Psoas muscle (tissue), 8 donors: ENCODE measurements around the gene WWTR1. TPM values are rescaled to one million over a fixed set of nuclear protein-coding genes. Genes with fewer than 3 reads are reported as not detected.

Source experiments
- ATAC-seq, 4 donors: fragments of 200-7000 bp; cut with Tn5 transposase; one replicate each; pipeline ENCODE4 v1.9.1; 2020; ENCODE audit warnings: moderate library complexity in 3 of 4, mild to moderate bottlenecking in 2 of 4
- DNase-seq, 2 donors: peaks; one replicate each; pipeline ENCODE4 v3.0.0-alpha.2; 2020
- H3K27ac ChIP-seq: fragments of 200-600 bp; one replicate; pipeline ENCODE4 v1.8.0; 2022
- H3K27me3 ChIP-seq, 3 donors: fragments of 200-600 bp in 1 of 3; one replicate each; pipeline versions ENCODE4 v1.6.1 to v1.8.0; 2013 to 2022; ENCODE audit warnings: low read length in 2 of 3, mild to moderate bottlenecking in 2 of 3, moderate library complexity in 1 of 3; ENCODE audit not compliant: insufficient read depth in 3 of 3
- H3K36me3 ChIP-seq, 2 donors: fragments of 200-600 bp in 1 of 2; one replicate each; pipeline versions ENCODE4 v1.6.1 to v1.8.0; 2013 to 2022; ENCODE audit warnings: low read depth in 1 of 2, mild to moderate bottlenecking in 1 of 2, moderate library complexity in 1 of 2; ENCODE audit not compliant: insufficient read depth in 1 of 2
- H3K4me1 ChIP-seq: fragments of 200-600 bp; one replicate; pipeline ENCODE4 v1.8.0; 2022
- H3K4me3 ChIP-seq: fragments of 200-600 bp; one replicate; pipeline ENCODE4 v1.8.0; 2022; ENCODE audit warnings: mild to moderate bottlenecking
- H3K9me3 ChIP-seq: fragments of 200-600 bp; one replicate; pipeline ENCODE4 v1.8.0; 2022
- CTCF ChIP-seq: fragments of 200-600 bp; IDR thresholded peaks from one replicate; pipeline ENCODE4 v1.8.0; 2022; ENCODE audit warnings: antibody characterized with exemption
- WGBS, 3 donors: extraction: QIAGEN DNeasy Blood & Tissue Kit; methylation state at CpG; one replicate each; pipeline versions ENCODE4 v1.1.6 to v1.1.7; 2013; 5-methylcytosine and 5-hydroxymethylcytosine counted together
- intact Hi-C, 2 donors: fragments of 100-400 bp; cut with DNase I; formaldehyde crosslinking; loops; one replicate each; pipeline versions ENCODE4 v1.11.0 to v1.14.2; 2022
- polyA plus RNA-seq, 3 donors: library from polyadenylated mRNA; stranded (reverse); fragments of 200-250 nt; gene quantifications; one replicate each; pipeline ENCODE4 v1.2.3, GENCODE V29; 2013
- total RNA-seq, 4 donors: library from RNA; stranded (reverse); fragmentation: NEBNext Ultra II Directional in 2 of 4; extraction: Animal tissue kit (Norgen Biotek cat#: 25700) in 2 of 4; gene quantifications; one replicate each; pipeline versions ENCODE4 v1.2.1 to v1.2.4, GENCODE V29; 2021 to 2023
- donor health status: healthy with polysubstance abuse.
- donor health status: DM: no; HTN: no; CAD: no; lungs with moderate emphysema.
- donor health status: Bipolar disorder and iron deficiency.
- donor health status: healthy.
- donor health status: DM: yes; HTN: yes; CAD: no.
- donor health status: DM: no; HTN: no; CAD: no.
- donor health status: DM: no; HTN: no; CAD: no.
- donor health status: DM: yes; HTN: yes; CAD: no.

The WWTR1 gene
- total and polyA plus RNA-seq, 7 donors: 6.7 to 53.5 (median 24.7) TPM

DNA sequence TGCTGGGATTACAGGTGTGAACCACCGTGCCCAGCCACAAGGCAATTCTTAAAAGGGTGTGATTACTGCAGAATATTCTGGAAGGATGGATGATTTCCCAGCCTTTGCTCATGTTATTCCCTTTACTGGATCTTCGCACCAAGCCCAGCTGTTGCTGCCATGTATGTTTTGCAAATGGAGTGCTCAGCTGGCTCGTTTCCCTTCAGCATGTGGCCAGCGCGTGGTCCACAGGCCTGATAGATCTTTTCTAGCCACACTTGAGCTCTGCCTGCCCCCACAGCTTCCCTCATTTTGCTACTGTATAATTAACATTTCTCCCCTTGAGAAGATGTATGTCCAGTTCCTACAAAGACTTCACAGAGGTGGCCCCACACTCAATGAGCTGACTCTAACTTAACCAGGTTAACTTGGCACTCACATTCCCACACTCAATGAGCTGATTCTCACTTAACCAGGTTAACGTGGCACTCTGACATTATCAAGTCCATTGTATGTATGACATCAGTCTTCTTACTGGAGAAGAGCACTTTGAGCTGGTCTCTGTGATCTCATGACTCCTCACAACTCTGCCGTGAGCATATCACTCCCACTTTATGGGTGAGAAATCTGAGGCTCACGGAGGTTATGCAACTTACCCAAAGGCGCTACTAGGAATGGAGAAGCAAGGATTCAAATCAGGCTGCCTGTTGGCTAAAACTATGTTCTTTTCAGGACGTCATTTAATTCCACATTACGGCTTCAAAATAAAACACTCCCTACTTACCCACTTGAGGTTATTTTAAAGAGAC is 134.1 kb downstream of the WWTR1 start:
- Histone ChIP-seq H3K27me3 (no peaks in the 10 kb centered on the region), H3K4me1 (peaks cover 13% of the 10 kb centered on the region), H3K27ac (no peak overlapping the region), H3K36me3 (peaks cover 0 to 62% of the 10 kb centered on the region in 2 donors), H3K9me3 (no peaks in the 10 kb centered on the region), H3K4me3 (no peak overlapping the region)
- DNase-seq (no peak), ATAC-seq (no peak)
- intact Hi-C loops: no loop called here
- WGBS, 3 donors: 90 to 92% (median 91%) methylated on average over 11 of the region's 11 CpGs
- no peak for TF ChIP-seq CTCF

DNA sequence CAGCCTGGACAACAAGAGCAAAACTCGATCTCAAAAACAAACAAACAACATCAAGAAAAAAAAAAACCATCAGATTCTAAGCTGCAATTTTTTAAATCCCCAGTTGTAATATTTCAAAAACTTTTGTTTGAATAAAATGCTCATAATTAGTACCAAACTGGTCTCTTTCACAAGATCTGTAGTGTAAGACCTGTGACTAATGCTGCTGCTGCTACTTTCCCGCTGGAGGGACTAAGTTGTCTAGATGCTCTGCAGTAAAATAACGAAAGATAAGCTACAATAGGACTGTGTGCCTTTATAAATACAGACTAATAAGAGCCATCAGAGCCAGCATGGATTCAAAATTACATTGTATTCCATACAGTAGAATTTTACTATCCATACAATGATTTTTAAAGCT is 137.9 kb downstream of the WWTR1 start:
- 77 to 81% (median 78%) methylated on average over 3 of the region's 3 CpGs for WGBS, 3 donors
- Histone ChIP-seq H3K36me3 (peaks cover 0 to 51% of the 10 kb centered on the region in 2 donors), H3K27ac (no peak overlapping the region), H3K4me3 (no peak overlapping the region), H3K4me1 (no peaks in the 10 kb centered on the region), H3K9me3 (no peaks in the 10 kb centered on the region), H3K27me3 (no peaks in the 10 kb centered on the region)
- DNase-seq (no peak), ATAC-seq (no peak)
- intact Hi-C loops: no loop called here
- no peak for TF ChIP-seq CTCF

DNA sequence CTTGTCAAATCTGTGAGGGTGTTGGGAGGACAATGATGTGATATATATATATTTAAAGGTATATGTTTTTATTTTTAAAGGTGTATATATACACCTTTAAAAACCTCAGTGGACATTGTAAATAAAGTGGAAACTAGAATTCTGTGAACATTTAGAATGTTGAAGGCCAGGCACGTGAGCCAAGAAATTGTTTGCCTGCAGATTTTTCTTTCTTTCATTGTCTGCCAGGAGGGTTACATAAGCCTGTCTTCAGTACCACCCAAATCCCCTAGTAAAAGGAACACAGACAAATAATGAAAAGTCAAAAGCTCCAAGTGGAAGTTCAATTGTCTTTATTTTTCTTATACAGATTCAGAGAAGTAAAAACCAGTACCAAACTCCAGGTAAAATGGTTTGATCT is 140.9 kb downstream of the WWTR1 start:
- ATAC-seq (no peak), DNase-seq (no peak)
- intact Hi-C loops: no loop called here
- H3K36me3 ChIP-seq: peaks cover 0 to 32% of the 10 kb centered on the region in 2 donors
- no peak overlapping the region for H3K4me3 ChIP-seq
- H3K27me3 ChIP-seq: no peaks in the 10 kb centered on the region
- peaks cover 3% of the 10 kb centered on the region for H3K4me1 ChIP-seq
- WGBS, 3 donors: 56 to 61% (median 58%) methylated on average over 1 of the region's 1 CpG
- no peaks in the 10 kb centered on the region for H3K9me3 ChIP-seq
- TF ChIP-seq CTCF: no peak
- no peak overlapping the region for H3K27ac ChIP-seq

DNA sequence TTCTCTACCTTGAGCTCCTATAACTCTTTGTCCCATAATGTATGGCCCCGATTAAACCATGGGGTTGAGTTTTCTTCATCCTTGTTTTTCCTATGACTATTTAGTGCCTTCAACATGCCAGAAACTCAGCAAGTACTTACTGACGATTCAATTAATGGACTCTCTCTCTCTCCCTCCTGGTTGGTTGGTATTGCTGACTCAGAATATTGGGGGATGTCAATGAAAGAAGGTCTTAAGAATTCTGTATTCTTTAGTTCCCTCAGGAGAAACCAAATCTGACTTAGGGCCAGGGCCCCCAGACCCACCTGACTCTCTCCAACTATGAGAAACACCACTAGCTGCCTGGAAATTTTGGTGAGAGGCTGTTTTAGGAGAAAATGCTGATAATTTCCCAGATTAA is 142.6 kb downstream of the WWTR1 start:
- Histone ChIP-seq H3K4me3 (no peak overlapping the region), H3K27me3 (no peaks in the 10 kb centered on the region), H3K9me3 (no peaks in the 10 kb centered on the region), H3K4me1 (peaks cover 3% of the 10 kb centered on the region), H3K27ac (no peak overlapping the region), H3K36me3 (peaks cover 0 to 18% of the 10 kb centered on the region in 2 donors)
- DNase-seq: no peak
- TF ChIP-seq CTCF: no peak
- intact Hi-C loops: no loop called here
- 78 to 86% (median 79%) methylated on average over 2 of the region's 2 CpGs for WGBS, 3 donors
- no peak for ATAC-seq
